CD14-positive monocyte (primary cell): ENCODE data around the gene RTN4RL1. TPM values are rescaled to one million over a fixed set of nuclear protein-coding genes. Genes with fewer than 3 reads are reported as not detected.

Source experiments
- DNase-seq, 3 donors: peaks; one replicate each; pipeline ENCODE4 v3.0.0-alpha.2; 2011 to 2022
- H2AFZ ChIP-seq: 2 replicates; pipeline ENCODE4 v1.6.0; 2012; ENCODE audit warnings: mild to moderate bottlenecking, low read depth, low read length, inconsistent platforms; ENCODE audit not compliant: insufficient read depth, poor library complexity, severe bottlenecking
- H3K27ac ChIP-seq, 2 donors: 1 replicate in 1 of 2; 2 replicates in 1 of 2; pipeline ENCODE4 v1.5.1; 2012 to 2013; ENCODE audit warnings: low read length in 2 of 2, control low read depth in 1 of 2, inconsistent platforms in 1 of 2, low read depth in 1 of 2, mild to moderate bottlenecking in 1 of 2
- H3K27me3 ChIP-seq, 2 donors: one replicate each; pipeline versions ENCODE4 v1.6.0 to v1.6.1; 2011 to 2013; ENCODE audit warnings: low read length in 2 of 2; ENCODE audit not compliant: control insufficient read depth in 2 of 2, insufficient read depth in 2 of 2
- H3K36me3 ChIP-seq, 2 donors: replicated peaks in 1 of 2; 1 replicate in 1 of 2; 2 replicates in 1 of 2; pipeline versions ENCODE4 v1.5.1 to v1.6.1; 2012 to 2013; ENCODE audit warnings: low read length in 2 of 2, control low read depth in 1 of 2, inconsistent platforms in 1 of 2, mild to moderate bottlenecking in 1 of 2; ENCODE audit not compliant: insufficient read depth in 2 of 2, control insufficient read depth in 1 of 2
- H3K4me1 ChIP-seq, 2 donors: 1 replicate in 1 of 2; 2 replicates in 1 of 2; pipeline versions ENCODE4 v1.5.1 to v1.6.1; 2012 to 2013; ENCODE audit warnings: low read length in 2 of 2, control low read depth in 1 of 2, inconsistent platforms in 1 of 2, mild to moderate bottlenecking in 1 of 2, moderate library complexity in 1 of 2; ENCODE audit not compliant: insufficient read depth in 2 of 2, control insufficient read depth in 1 of 2
- H3K4me2 ChIP-seq: replicated peaks from 2 replicates; pipeline ENCODE3; 2012; ENCODE audit warnings: low read length, moderate library complexity, mild to moderate bottlenecking; ENCODE audit not compliant: poor library complexity, severe bottlenecking; ENCODE audit errors: extremely low read depth
- H3K4me3 ChIP-seq, 3 experiments: fragments of 200-600 bp in 1 of 3; sonication (generic) in 1 of 3; replicated peaks in 1 of 3; 1 replicate in 2 of 3; 2 replicates in 1 of 3; pipeline ENCODE4 v1.5.1; 2011 to 2013; ENCODE audit warnings: low read length in 3 of 3, mild to moderate bottlenecking in 3 of 3, control low read depth in 2 of 3, low read depth in 2 of 3, inconsistent platforms in 1 of 3, moderate library complexity in 1 of 3
- H3K79me2 ChIP-seq: 2 replicates; pipeline ENCODE4 v1.6.0; 2012; ENCODE audit warnings: mild to moderate bottlenecking, control low read depth, inconsistent platforms, low read length, moderate library complexity; ENCODE audit not compliant: insufficient read depth
- H3K9ac ChIP-seq: 2 replicates; pipeline ENCODE4 v1.6.0; 2017; ENCODE audit warnings: low read length, mild to moderate bottlenecking; ENCODE audit not compliant: insufficient read depth, poor library complexity, severe bottlenecking
- H3K9me3 ChIP-seq, 2 donors: replicated peaks in 1 of 2; 1 replicate in 1 of 2; 2 replicates in 1 of 2; pipeline versions ENCODE4 v1.5.1 to v1.6.1; 2012 to 2013; ENCODE audit warnings: low read length in 2 of 2, control low read depth in 1 of 2; ENCODE audit not compliant: control insufficient read depth in 1 of 2, insufficient read depth in 1 of 2
- H4K20me1 ChIP-seq: 2 replicates; pipeline ENCODE4 v1.6.0; 2012; ENCODE audit warnings: mild to moderate bottlenecking, low read length, control low read depth, moderate library complexity; ENCODE audit not compliant: insufficient read depth
- H3K27ac Mint-ChIP-seq, 7 donors: one replicate each; pipeline ENCODE4 v1.8.0; 2020; ENCODE audit warnings: mild to moderate bottlenecking in 7 of 7, mixed read lengths in 7 of 7, moderate library complexity in 6 of 7, inconsistent platforms in 2 of 7
- H3K27me3 Mint-ChIP-seq, 3 donors: one replicate each; pipeline ENCODE4 v1.8.0; 2021 to 2022; ENCODE audit warnings: low read depth in 3 of 3, mild to moderate bottlenecking in 3 of 3, mixed read lengths in 3 of 3, moderate library complexity in 3 of 3, inconsistent platforms in 1 of 3
- H3K36me3 Mint-ChIP-seq, 2 donors: one replicate each; pipeline ENCODE4 v1.8.0; 2020; ENCODE audit warnings: mixed read lengths in 2 of 2, inconsistent platforms in 1 of 2, mild to moderate bottlenecking in 1 of 2
- H3K4me1 Mint-ChIP-seq: one replicate; pipeline ENCODE4 v1.8.0; 2020; ENCODE audit warnings: mild to moderate bottlenecking, mixed read lengths
- H3K4me3 Mint-ChIP-seq, 2 donors: one replicate each; pipeline ENCODE4 v1.8.0; 2020; ENCODE audit warnings: mild to moderate bottlenecking in 2 of 2, mixed read lengths in 2 of 2, moderate library complexity in 1 of 2
- H3K9me3 Mint-ChIP-seq, 7 donors: one replicate each; pipeline ENCODE4 v1.8.0; 2020 to 2022; ENCODE audit warnings: mixed read lengths in 7 of 7, mild to moderate bottlenecking in 6 of 7, moderate library complexity in 6 of 7, inconsistent platforms in 2 of 7
- CTCF ChIP-seq: fragments of 200-600 bp; IDR thresholded peaks from one replicate; pipeline ENCODE4 v1.8.0; 2022; ENCODE audit warnings: antibody characterized with exemption, mild to moderate bottlenecking
- WGBS: methylation state at CpG from one replicate; pipeline ENCODE4 v1.1.5; 2013; ENCODE audit warnings: missing lambda C conversion rate; ENCODE audit not compliant: insufficient coverage; 5-methylcytosine and 5-hydroxymethylcytosine counted together
- intact Hi-C, 2 donors: fragments of 100-400 bp; cut with micrococcal nuclease; formaldehyde crosslinking; loops; one replicate each; pipeline versions ENCODE4 v1.15.0 to v1.15.1; 2023
- polyA plus RNA-seq, 3 donors: library from polyadenylated mRNA; depleted of rRNA in 1 of 3; unstranded in 2 of 3; stranded (reverse) in 1 of 3; fragments of 300-500 nt in 2 of 3; fragments of >200 nt in 1 of 3; fragmentation: Illumina TruSeq in 2 of 3; gene quantifications; 1 replicate in 2 of 3; 2 replicates in 1 of 3; pipeline ENCODE4 v1.2.3, GENCODE V29; 2012 to 2021

RTN4RL1 gene
- polyA plus RNA-seq, 3 donors, result 0.07 to 0.29 (median 0.11) TPM

GRCh38 chr17:1975573-1975972, 49.6 kb downstream of the RTN4RL1 start:
- Histone ChIP-seq H3K27me3 (peaks cover 0 to 33% of the 10 kb centered on the region in 2 donors), H3K4me3 (no peak overlapping the region), H3K4me1 (no peaks in the 10 kb centered on the region), H3K4me2 (no peak overlapping the region), H3K27ac (no peak overlapping the region), H3K9me3 (peaks cover 0 to 3% of the 10 kb centered on the region in 2 donors), H3K36me3 (no peaks in the 10 kb centered on the region), H3K79me2 (no peaks in the 10 kb centered on the region), H2AFZ (no peak overlapping the region), H3K9ac (no peak overlapping the region), H4K20me1 (no peaks in the 10 kb centered on the region)
- WGBS, result 74% methylated on average over 7 of the region's 10 CpGs
- H3K9me3 Mint-ChIP-seq, result peaks cover 0 to 7% (median 3%) of the 10 kb centered on the region in 7 donors
- intact Hi-C loops, result no loop called here
- TF ChIP-seq CTCF, result no peak
- H3K4me1 Mint-ChIP-seq, result peaks cover 5% of the 10 kb centered on the region
- DNase-seq, result no peak
- H3K36me3 Mint-ChIP-seq, result no peaks in the 10 kb centered on the region
- H3K27me3 Mint-ChIP-seq, result peaks cover 36 to 69% (median 38%) of the 10 kb centered on the region in 3 donors
- H3K27ac Mint-ChIP-seq, result no peak overlapping the region
- no peak overlapping the region for H3K4me3 Mint-ChIP-seq

GRCh38 chr17:1972487-1973160, 52.5 kb downstream of the RTN4RL1 start:
- intact Hi-C loops, result no loop called here
- no peak for DNase-seq
- no peaks in the 10 kb centered on the region for H3K36me3 Mint-ChIP-seq
- no peaks in the 10 kb centered on the region for H3K36me3 ChIP-seq
- no peak overlapping the region for H3K27ac ChIP-seq
- H3K4me1 Mint-ChIP-seq, result peaks cover 5% of the 10 kb centered on the region
- peak overlapping the region in 1 of 7 donors; percentile 47 for H3K27ac Mint-ChIP-seq
- H2AFZ ChIP-seq, result no peak overlapping the region
- no peaks in the 10 kb centered on the region for H4K20me1 ChIP-seq
- H3K4me3 ChIP-seq, result no peak overlapping the region
- peaks cover 0 to 22% of the 10 kb centered on the region in 2 donors for H3K27me3 ChIP-seq
- TF ChIP-seq CTCF, result no peak
- 58% methylated on average over 21 of the region's 23 CpGs for WGBS
- H3K9ac ChIP-seq, result no peak overlapping the region
- H3K4me1 ChIP-seq, result no peaks in the 10 kb centered on the region
- H3K27me3 Mint-ChIP-seq, result peaks cover 20 to 56% (median 33%) of the 10 kb centered on the region in 3 donors
- H3K4me2 ChIP-seq, result no peak overlapping the region
- H3K79me2 ChIP-seq, result no peaks in the 10 kb centered on the region
- H3K4me3 Mint-ChIP-seq, result peak overlapping the region in 1 of 2 donors; percentile 47
- H3K9me3 ChIP-seq, result peaks cover 0 to 6% of the 10 kb centered on the region in 2 donors
- peaks cover 0 to 11% (median 5%) of the 10 kb centered on the region in 7 donors for H3K9me3 Mint-ChIP-seq
